HG03045 (cell line): ENCODE data around the gene HCCS.
"Not testable (repeated sequence)": the region's sequence is repeated elsewhere in the genome, so short reads cannot be mapped to it uniquely, and the experiment has no call there.

Source experiments
- ATAC-seq: cut with Tn5 transposase; IDR thresholded peaks from one replicate; pipeline ENCODE4 v1.9.1; 2021; ENCODE audit warnings: mild to moderate bottlenecking, moderate library complexity; ENCODE audit not compliant: unreplicated experiment

HCCS gene

GRCh38 chrX:11119313-11119943 is 8.3 kb downstream of the HCCS start:
- no peak for ATAC-seq

- not testable (repeated sequence) for ATAC-seq
These were observed 12.0 kb downstream of the HCCS start for GRCh38 chrX:11123087-11123486.

GRCh38 chrX:11124112-11124511 is 13.0 kb downstream of the HCCS start:
- no peak for ATAC-seq

- no peak for ATAC-seq
These were observed 13.9 kb downstream of the HCCS start for GRCh38 chrX:11125060-11125459.

- no peak for ATAC-seq
These were observed 18.5 kb downstream of the HCCS start for GRCh38 chrX:11129534-11130105.

GRCh38 chrX:11130136-11130535 is 19.0 kb downstream of the HCCS start:
- ATAC-seq, result no peak

- no peak for ATAC-seq
These were observed 20.0 kb downstream of the HCCS start for GRCh38 chrX:11131146-11131545.

- no peak for ATAC-seq
These were observed 24.5 kb downstream of the HCCS start for GRCh38 chrX:11135564-11136185.

- ATAC-seq, result no peak
These were observed 26.5 kb downstream of the HCCS start for GRCh38 chrX:11137543-11138139.

- ATAC-seq, result no peak
These were observed 27.6 kb downstream of the HCCS start for GRCh38 chrX:11138498-11139390.

GRCh38 chrX:11143931-11144678 is 33.0 kb downstream of the HCCS start:
- ATAC-seq, result peak; percentile 57

- ATAC-seq, result no peak
These were observed 35.3 kb downstream of the HCCS start for GRCh38 chrX:11146411-11146810.

- no peak for ATAC-seq
These were observed 37.3 kb downstream of the HCCS start for GRCh38 chrX:11148401-11148800.

- ATAC-seq, result no peak
These were observed 40.8 kb downstream of the HCCS start for GRCh38 chrX:11151799-11152559.

GRCh38 chrX:11159149-11159548 is 48.0 kb downstream of the HCCS start:
- no peak for ATAC-seq

GRCh38 chrX:11164433-11164832 is 53.3 kb downstream of the HCCS start:
- ATAC-seq, result no peak

GRCh38 chrX:11171956-11172355 is 60.8 kb downstream of the HCCS start:
- ATAC-seq, result no peak

GRCh38 chrX:11172415-11172814 is 61.3 kb downstream of the HCCS start:
- no peak for ATAC-seq
